Mesothelial cell of epicardium (in vitro differentiated cells): ENCODE results near the gene DNM3. TPM values are rescaled to one million over a fixed set of nuclear protein-coding genes. Genes with fewer than 3 reads are reported as not detected.
A peak's percentile ranks its signal among the peaks of the same experiment; 100 is the strongest.
"Not testable (repeated sequence)": the region's sequence is repeated elsewhere in the genome, so short reads cannot be mapped to it uniquely, and the experiment has no call there.

Experiments used
- DNase-seq, 2 experiments: peaks; one replicate each; pipeline ENCODE4 v3.0.0; 2021; ENCODE audit warnings: low spot score in 2 of 2; ENCODE audit not compliant: unreplicated experiment in 2 of 2
- H3K27ac Mint-ChIP-seq: 2 replicates; pipeline ENCODE4 v1.8.0; 2021; ENCODE audit warnings: mixed read lengths
- H3K27me3 Mint-ChIP-seq: 2 replicates; pipeline ENCODE4 v1.8.0; 2021; ENCODE audit warnings: low read depth, mixed read lengths
- H3K36me3 Mint-ChIP-seq: 2 replicates; pipeline ENCODE4 v1.8.0; 2021; ENCODE audit warnings: mixed read lengths
- H3K4me1 Mint-ChIP-seq: 2 replicates; pipeline ENCODE4 v1.8.0; 2021; ENCODE audit warnings: mixed read lengths
- H3K4me3 Mint-ChIP-seq: 2 replicates; pipeline ENCODE4 v1.8.0; 2021; ENCODE audit warnings: mild to moderate bottlenecking, moderate library complexity, mixed read lengths
- H3K9me3 Mint-ChIP-seq: 2 replicates; pipeline ENCODE4 v1.8.0; 2021; ENCODE audit warnings: mixed read lengths
- total RNA-seq: library from RNA; stranded (reverse); gene quantifications from 3 replicates; pipeline ENCODE4 v1.2.1, GENCODE V29; 2021
- TF ChIP-seq, protein P1 (sequence below): fragments of 200-600 bp; sonication (generic); IDR thresholded peaks from one replicate; pipeline ENCODE4 v1.5.0; 2021; ENCODE audit warnings: antibody characterized with exemption; ENCODE audit not compliant: unreplicated experiment

Gene DNM3
- total RNA-seq, 1 donor from 2014 or later = 5.0 TPM

DNA sequence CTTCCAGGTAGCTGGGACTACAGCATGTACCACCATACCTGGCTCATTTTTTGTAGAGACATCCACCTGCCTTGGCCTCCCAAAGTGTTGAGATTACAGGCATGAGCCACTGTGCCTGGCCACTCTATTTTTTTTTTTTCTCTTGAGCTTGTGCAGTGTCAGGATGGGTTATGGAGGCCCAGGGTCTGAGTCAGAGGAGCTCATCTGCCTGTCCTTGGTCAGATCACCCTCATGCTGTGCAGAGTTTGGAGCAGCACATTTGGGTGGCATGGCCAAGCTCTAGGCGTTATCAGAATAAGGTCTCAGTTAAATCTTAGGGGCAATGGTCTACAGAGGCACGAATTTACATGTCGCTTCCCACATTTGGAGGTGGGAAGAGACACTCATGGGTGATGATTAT lies 43.0 kb upstream of the DNM3 start:
- Mint-ChIP-seq H3K9me3 (no peaks in the 10 kb centered on the region), H3K4me3 (no peak overlapping the region), H3K4me1 (peaks cover 39% of the 10 kb centered on the region), H3K36me3 (peaks cover 24% of the 10 kb centered on the region), H3K27me3 (no peaks in the 10 kb centered on the region), H3K27ac (peak overlapping the region; percentile 76)
- TF ChIP-seq, protein P1, sequence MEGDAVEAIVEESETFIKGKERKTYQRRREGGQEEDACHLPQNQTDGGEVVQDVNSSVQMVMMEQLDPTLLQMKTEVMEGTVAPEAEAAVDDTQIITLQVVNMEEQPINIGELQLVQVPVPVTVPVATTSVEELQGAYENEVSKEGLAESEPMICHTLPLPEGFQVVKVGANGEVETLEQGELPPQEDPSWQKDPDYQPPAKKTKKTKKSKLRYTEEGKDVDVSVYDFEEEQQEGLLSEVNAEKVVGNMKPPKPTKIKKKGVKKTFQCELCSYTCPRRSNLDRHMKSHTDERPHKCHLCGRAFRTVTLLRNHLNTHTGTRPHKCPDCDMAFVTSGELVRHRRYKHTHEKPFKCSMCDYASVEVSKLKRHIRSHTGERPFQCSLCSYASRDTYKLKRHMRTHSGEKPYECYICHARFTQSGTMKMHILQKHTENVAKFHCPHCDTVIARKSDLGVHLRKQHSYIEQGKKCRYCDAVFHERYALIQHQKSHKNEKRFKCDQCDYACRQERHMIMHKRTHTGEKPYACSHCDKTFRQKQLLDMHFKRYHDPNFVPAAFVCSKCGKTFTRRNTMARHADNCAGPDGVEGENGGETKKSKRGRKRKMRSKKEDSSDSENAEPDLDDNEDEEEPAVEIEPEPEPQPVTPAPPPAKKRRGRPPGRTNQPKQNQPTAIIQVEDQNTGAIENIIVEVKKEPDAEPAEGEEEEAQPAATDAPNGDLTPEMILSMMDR = no peak
- DNase-seq = no peak

GRCh38 chr1:171798765-171799164 lies 42.5 kb upstream of the DNM3 start:
- TF ChIP-seq, protein P1 = no peak
- Mint-ChIP-seq H3K9me3 (no peaks in the 10 kb centered on the region), H3K4me1 (peaks cover 39% of the 10 kb centered on the region), H3K4me3 (no peak overlapping the region), H3K36me3 (peaks cover 24% of the 10 kb centered on the region), H3K27ac (peak overlapping the region; percentile 76), H3K27me3 (no peaks in the 10 kb centered on the region)
- DNase-seq = no peak

DNA sequence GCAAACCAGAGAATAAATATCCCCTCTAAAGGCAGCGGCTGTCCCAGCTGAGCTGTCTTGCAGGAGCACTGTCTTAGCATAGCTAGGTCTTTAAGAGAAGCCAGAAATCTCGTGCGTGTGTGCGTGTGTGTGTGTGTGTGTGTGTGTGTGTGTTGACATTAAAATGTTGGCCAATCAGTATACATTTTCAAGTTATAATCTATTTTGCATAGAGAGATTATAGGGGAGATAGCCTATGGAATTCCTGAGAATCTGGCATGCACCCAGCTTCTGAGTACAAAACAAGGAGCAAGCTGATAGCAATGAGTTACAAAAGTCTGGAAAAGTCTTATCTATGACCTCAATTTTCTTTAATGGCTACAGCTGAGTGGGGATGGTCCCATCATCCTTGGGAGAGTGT lies 42.1 kb upstream of the DNM3 start:
- Mint-ChIP-seq H3K4me3 (no peak overlapping the region), H3K36me3 (peaks cover 23% of the 10 kb centered on the region), H3K4me1 (peaks cover 39% of the 10 kb centered on the region), H3K27me3 (no peaks in the 10 kb centered on the region), H3K9me3 (no peaks in the 10 kb centered on the region), H3K27ac (peak overlapping the region; percentile 76)
- DNase-seq = peak in 1 of 2 experiments; percentile 45
- TF ChIP-seq, protein P1 = no peak

DNA sequence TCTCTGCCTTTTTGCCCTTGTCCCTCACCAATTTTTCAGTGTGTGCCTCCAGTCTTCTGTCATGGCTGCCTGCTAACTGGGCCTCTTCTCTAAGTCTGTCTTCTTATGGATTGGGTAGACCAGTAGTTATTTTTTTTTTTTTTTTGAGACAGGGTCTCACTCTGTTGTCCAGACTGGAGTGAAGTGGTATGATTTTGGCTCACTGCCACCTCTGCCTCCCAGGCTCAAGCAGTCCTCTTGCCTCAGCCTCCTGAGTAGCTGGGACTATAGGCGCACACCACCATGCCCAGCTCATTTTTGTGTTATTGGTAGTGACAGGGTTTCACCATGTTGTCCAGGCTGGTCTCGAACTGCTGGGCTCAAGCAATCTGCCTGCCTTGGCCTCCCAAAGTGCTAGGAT lies 41.6 kb upstream of the DNM3 start:
- Mint-ChIP-seq H3K4me1 (peaks cover 39% of the 10 kb centered on the region), H3K27ac (peak overlapping the region; percentile 66), H3K36me3 (peaks cover 17% of the 10 kb centered on the region)
- H3K4me3 Mint-ChIP-seq, H3K9me3 Mint-ChIP-seq, H3K27me3 Mint-ChIP-seq, DNase-seq: not testable (repeated sequence)

- no peak overlapping the region for H3K27ac Mint-ChIP-seq
- TF ChIP-seq, protein P1 = no peak
- no peaks in the 10 kb centered on the region for H3K27me3 Mint-ChIP-seq
- H3K4me3 Mint-ChIP-seq = no peak overlapping the region
- peaks cover 14% of the 10 kb centered on the region for H3K36me3 Mint-ChIP-seq
- peaks cover 39% of the 10 kb centered on the region for H3K4me1 Mint-ChIP-seq
- H3K9me3 Mint-ChIP-seq = no peaks in the 10 kb centered on the region
- no peak for DNase-seq
These were observed 41.0 kb upstream of the DNM3 start for GRCh38 chr1:171800342-171800741.

DNA sequence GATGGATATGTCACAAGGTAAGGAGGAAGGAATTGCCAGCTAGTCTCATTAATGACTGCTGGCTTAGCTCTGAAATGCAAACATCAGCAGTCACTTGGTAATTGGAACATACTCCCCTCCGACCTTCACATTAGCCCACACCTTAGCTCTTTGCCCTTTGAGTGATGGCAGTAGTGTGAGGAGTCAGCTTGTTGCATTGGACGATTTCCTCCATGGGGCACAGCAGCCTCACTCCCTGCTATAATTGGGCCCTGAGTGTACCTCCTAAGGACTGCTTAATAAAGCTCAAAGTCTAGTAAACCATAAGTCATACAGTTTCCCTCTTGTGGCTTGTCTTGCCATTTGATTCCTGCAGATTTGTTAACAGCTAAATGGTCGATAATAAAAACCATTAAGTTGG lies 40.4 kb upstream of the DNM3 start:
- no peak for DNase-seq
- Mint-ChIP-seq H3K9me3 (no peaks in the 10 kb centered on the region), H3K27ac (no peak overlapping the region), H3K27me3 (no peaks in the 10 kb centered on the region), H3K4me1 (peaks cover 39% of the 10 kb centered on the region), H3K4me3 (no peak overlapping the region), H3K36me3 (peaks cover 10% of the 10 kb centered on the region)
- TF ChIP-seq, protein P1 = no peak
